BLaER1 treated with 17β-estradiol and CSF1 and Interleukin-3, amounts not matched to agents 10 nM and 100 nM (cell line): Measurements from ENCODE around the gene HDAC9.

Experiments
- H3K27ac ChIP-seq, 11 experiments: shearing (Covaris generic); formaldehyde crosslinking; 2 replicates each; pipeline ENCODE4 v1.8.1; 2022
- H3K27me3 ChIP-seq, 11 experiments: shearing (Covaris generic); formaldehyde crosslinking; 2 replicates each; pipeline ENCODE4 v1.8.1; 2022
- H3K36me3 ChIP-seq, 11 experiments: shearing (Covaris generic); formaldehyde crosslinking; 2 replicates each; pipeline ENCODE4 v1.8.1; 2022
- H3K4me1 ChIP-seq, 10 experiments: shearing (Covaris generic); formaldehyde crosslinking; 2 replicates each; pipeline ENCODE4 v1.8.1; 2022
- H3K4me2 ChIP-seq, 11 experiments: shearing (Covaris generic); formaldehyde crosslinking; 2 replicates each; pipeline ENCODE4 v1.8.1; 2022
- H3K4me3 ChIP-seq, 10 experiments: shearing (Covaris generic); formaldehyde crosslinking; 2 replicates each; pipeline ENCODE4 v1.8.1; 2022
- H3K9ac ChIP-seq, 11 experiments: shearing (Covaris generic); formaldehyde crosslinking; 2 replicates each; pipeline ENCODE4 v1.8.1; 2022
- H3K9me3 ChIP-seq, 11 experiments: shearing (Covaris generic); formaldehyde crosslinking; replicated peaks in 1 of 11; 2 replicates each; pipeline ENCODE4 v1.8.1; 2022
- H4K20me1 ChIP-seq, 11 experiments: shearing (Covaris generic); formaldehyde crosslinking; 2 replicates each; pipeline ENCODE4 v1.8.1; 2022
- Cebpa-rat ChIP-seq, 11 experiments: shearing (Covaris generic); IDR thresholded peaks; 2 replicates each; pipeline ENCODE4 v1.8.1; 2022

HDAC9 gene

GRCh38 chr7:18572154-18572553 is 76.6 kb downstream of the HDAC9 start:
- Histone ChIP-seq H3K9me3 (peaks cover 3 to 14% (median 9%) of the 10 kb centered on the region in 11 experiments; a peak in 11 of 22 replicates), H3K4me1 (peaks cover 16 to 64% (median 34%) of the 10 kb centered on the region in 10 experiments), H3K9ac (no peak overlapping the region; a peak in 1 of 22 replicates), H3K4me2 (peak overlapping the region in 9 of 11 experiments; percentile 44 to 78 (median 63); a peak in 14 of 22 replicates), H3K36me3 (peaks cover 0 to 16% (median 14%) of the 10 kb centered on the region in 11 experiments; a peak in 18 of 22 replicates), H4K20me1 (no peaks in the 10 kb centered on the region), H3K27me3 (no peaks in the 10 kb centered on the region), H3K4me3 (no peak overlapping the region), H3K27ac (peak overlapping the region in 1 of 11 experiments; percentile 69; a peak in 3 of 22 replicates)
- TF ChIP-seq Cebpa-rat (IDR thresholded peaks at IDR 0.05) = no peak

- H3K36me3 ChIP-seq = peaks cover 0 to 19% (median 14%) of the 10 kb centered on the region in 11 experiments; a peak in 18 of 22 replicates
- no peak for TF ChIP-seq Cebpa-rat (IDR thresholded peaks at IDR 0.05)
- H4K20me1 ChIP-seq = 0 out of 22 replicates have a peak, but pooled peaks cover 0 to under 1% (median 0%) of the 10 kb centered on the region in 11 experiments
- H3K4me3 ChIP-seq = peak overlapping the region in 1 of 10 experiments; percentile 32; a peak in 1 of 20 replicates
- peak overlapping the region in 3 of 11 experiments; percentile 5 to 69 (median 12); a peak in 5 of 22 replicates for H3K27ac ChIP-seq
- H3K9ac ChIP-seq = peak overlapping the region in 2 of 11 experiments; percentile 18 to 46; a peak in 2 of 22 replicates
- peaks cover 13 to 61% (median 30%) of the 10 kb centered on the region in 10 experiments for H3K4me1 ChIP-seq
- H3K9me3 ChIP-seq = peaks cover 3 to 14% (median 9%) of the 10 kb centered on the region in 11 experiments; a peak in 11 of 22 replicates
- no peaks in the 10 kb centered on the region for H3K27me3 ChIP-seq
- peak overlapping the region; percentile 44 to 78 (median 64); a peak in 20 of 22 replicates for H3K4me2 ChIP-seq
These were observed 77.3 kb downstream of the HDAC9 start for GRCh38 chr7:18572885-18573284.

- Histone ChIP-seq H3K9ac (peak overlapping the region in 2 of 11 experiments; percentile 16 to 18; a peak in 2 of 22 replicates), H3K9me3 (peaks cover 3 to 14% (median 9%) of the 10 kb centered on the region in 11 experiments; a peak in 11 of 22 replicates), H3K4me3 (0 out of 20 replicates have a peak overlapping the region, but pooled peaks of 1 of the 10 experiments have one; percentile 31), H4K20me1 (0 out of 22 replicates have a peak, but pooled peaks cover 0 to 6% (median 0%) of the 10 kb centered on the region in 11 experiments), H3K4me1 (peaks cover 13 to 61% (median 30%) of the 10 kb centered on the region in 10 experiments), H3K27ac (peak overlapping the region in 4 of 11 experiments; percentile 11 to 69 (median 39); a peak in 6 of 22 replicates), H3K27me3 (no peaks in the 10 kb centered on the region), H3K36me3 (peaks cover 0 to 25% (median 14%) of the 10 kb centered on the region in 11 experiments; a peak in 18 of 22 replicates), H3K4me2 (peak overlapping the region; percentile 44 to 78 (median 64))
- TF ChIP-seq Cebpa-rat (IDR thresholded peaks at IDR 0.05) = 0 out of 22 replicates have a peak, but pooled peaks of 2 of the 11 experiments have one; percentile 17 to 38
These were observed 78.1 kb downstream of the HDAC9 start for GRCh38 chr7:18573410-18574234.

DNA sequence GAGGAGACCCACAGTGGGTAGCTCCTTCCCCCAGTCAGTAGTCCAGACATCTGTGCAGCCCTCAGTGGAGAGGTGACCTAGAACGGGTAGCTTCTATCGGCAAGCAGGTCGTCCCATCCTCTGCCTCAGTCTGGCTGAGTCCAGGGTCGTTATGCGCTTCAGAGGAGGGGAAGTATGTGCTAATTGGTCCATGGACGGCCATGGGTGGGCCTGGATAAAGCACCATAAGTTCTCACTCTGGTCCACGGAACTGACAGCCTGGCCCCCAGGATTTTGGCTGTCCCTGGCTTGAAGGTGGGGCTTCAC is 78.6 kb downstream of the HDAC9 start:
- H3K27ac ChIP-seq = peak overlapping the region in 2 of 11 experiments; percentile 11 to 69; a peak in 3 of 22 replicates
- peaks cover 13 to 61% (median 30%) of the 10 kb centered on the region in 10 experiments for H3K4me1 ChIP-seq
- H3K4me2 ChIP-seq = peak overlapping the region in 2 of 11 experiments; percentile 54 to 78; a peak in 2 of 22 replicates
- no peak overlapping the region for H3K4me3 ChIP-seq
- no peak for TF ChIP-seq Cebpa-rat (IDR thresholded peaks at IDR 0.05)
- peaks cover 0 to 25% (median 14%) of the 10 kb centered on the region in 11 experiments; a peak in 18 of 22 replicates for H3K36me3 ChIP-seq
- H3K9me3 ChIP-seq = peaks cover 3 to 14% (median 9%) of the 10 kb centered on the region in 11 experiments; a peak in 11 of 22 replicates
- no peak overlapping the region for H3K9ac ChIP-seq
- no peaks in the 10 kb centered on the region for H3K27me3 ChIP-seq
- H4K20me1 ChIP-seq = 0 out of 22 replicates have a peak, but pooled peaks cover 0 to 6% (median 0%) of the 10 kb centered on the region in 11 experiments

GRCh38 chr7:18574676-18575075 is 79.1 kb downstream of the HDAC9 start:
- Histone ChIP-seq H3K9me3 (peaks cover 3 to 14% (median 9%) of the 10 kb centered on the region in 11 experiments; a peak in 11 of 22 replicates), H3K9ac (no peak overlapping the region), H3K36me3 (peaks cover 0 to 25% (median 14%) of the 10 kb centered on the region in 11 experiments; a peak in 18 of 22 replicates), H3K27ac (no peak overlapping the region; a peak in 1 of 22 replicates), H3K27me3 (no peaks in the 10 kb centered on the region), H3K4me2 (peak overlapping the region in 3 of 11 experiments; percentile 13 to 36 (median 25); a peak in 2 of 22 replicates), H4K20me1 (0 out of 22 replicates have a peak, but pooled peaks cover 0 to 6% (median 0%) of the 10 kb centered on the region in 11 experiments), H3K4me3 (no peak overlapping the region), H3K4me1 (peaks cover 13 to 61% (median 30%) of the 10 kb centered on the region in 10 experiments)
- no peak for TF ChIP-seq Cebpa-rat (IDR thresholded peaks at IDR 0.05)

DNA sequence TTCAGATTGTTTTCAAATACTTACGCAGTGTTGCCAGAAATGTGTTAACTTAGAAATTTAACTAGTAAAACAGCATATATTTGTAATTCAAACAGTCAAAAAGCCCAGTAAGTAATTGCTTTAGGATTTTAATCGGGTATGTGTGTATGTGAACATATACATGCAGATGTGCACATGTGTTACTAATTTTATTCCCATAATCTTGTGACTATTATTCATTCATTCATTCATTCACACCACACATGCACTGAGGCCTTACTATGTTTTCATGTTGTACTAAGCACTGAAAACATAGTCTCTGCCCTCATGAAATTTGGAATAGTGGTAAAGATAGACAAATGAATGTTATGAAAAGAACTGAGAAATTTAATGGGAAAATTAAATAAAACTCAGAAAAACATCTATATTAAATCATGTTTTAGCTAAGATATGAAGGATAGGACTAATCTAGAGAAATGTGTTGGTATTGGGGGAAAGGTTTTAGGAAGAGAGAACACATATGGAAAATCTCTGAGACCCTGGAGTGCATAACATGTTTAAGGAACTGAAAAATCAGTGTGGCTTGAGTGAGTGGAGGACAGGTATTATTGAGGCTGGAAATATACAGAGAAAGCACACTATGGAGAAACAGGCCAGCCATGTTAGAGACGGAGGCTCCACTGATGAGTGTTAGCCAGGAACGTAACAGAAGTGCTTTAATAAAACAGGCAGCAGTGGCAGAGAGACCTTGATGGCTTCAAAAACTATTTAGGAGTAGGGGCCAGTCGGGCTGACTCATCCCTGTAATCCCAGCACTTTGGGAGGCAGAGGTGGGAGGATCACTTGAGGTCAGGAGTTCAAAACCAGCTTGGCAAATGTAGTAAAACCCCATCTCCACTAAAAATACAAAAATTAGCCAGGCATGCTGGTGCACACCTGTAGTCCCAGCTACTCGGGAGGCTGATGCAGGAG is 80.3 kb downstream of the HDAC9 start:
- no peaks in the 10 kb centered on the region for H3K27me3 ChIP-seq
- H3K4me3 ChIP-seq = no peak overlapping the region
- no peak for TF ChIP-seq Cebpa-rat (IDR thresholded peaks at IDR 0.05)
- H3K9me3 ChIP-seq = peaks cover 3 to 14% (median 9%) of the 10 kb centered on the region in 11 experiments; a peak in 11 of 22 replicates
- H3K4me2 ChIP-seq = no peak overlapping the region
- H3K27ac ChIP-seq = no peak overlapping the region
- peaks cover 13 to 56% (median 29%) of the 10 kb centered on the region in 10 experiments for H3K4me1 ChIP-seq
- 0 out of 22 replicates have a peak, but pooled peaks cover 0 to 6% (median 0%) of the 10 kb centered on the region in 11 experiments for H4K20me1 ChIP-seq
- peaks cover 0 to 25% (median 14%) of the 10 kb centered on the region in 11 experiments; a peak in 18 of 22 replicates for H3K36me3 ChIP-seq
- H3K9ac ChIP-seq = no peak overlapping the region

DNA sequence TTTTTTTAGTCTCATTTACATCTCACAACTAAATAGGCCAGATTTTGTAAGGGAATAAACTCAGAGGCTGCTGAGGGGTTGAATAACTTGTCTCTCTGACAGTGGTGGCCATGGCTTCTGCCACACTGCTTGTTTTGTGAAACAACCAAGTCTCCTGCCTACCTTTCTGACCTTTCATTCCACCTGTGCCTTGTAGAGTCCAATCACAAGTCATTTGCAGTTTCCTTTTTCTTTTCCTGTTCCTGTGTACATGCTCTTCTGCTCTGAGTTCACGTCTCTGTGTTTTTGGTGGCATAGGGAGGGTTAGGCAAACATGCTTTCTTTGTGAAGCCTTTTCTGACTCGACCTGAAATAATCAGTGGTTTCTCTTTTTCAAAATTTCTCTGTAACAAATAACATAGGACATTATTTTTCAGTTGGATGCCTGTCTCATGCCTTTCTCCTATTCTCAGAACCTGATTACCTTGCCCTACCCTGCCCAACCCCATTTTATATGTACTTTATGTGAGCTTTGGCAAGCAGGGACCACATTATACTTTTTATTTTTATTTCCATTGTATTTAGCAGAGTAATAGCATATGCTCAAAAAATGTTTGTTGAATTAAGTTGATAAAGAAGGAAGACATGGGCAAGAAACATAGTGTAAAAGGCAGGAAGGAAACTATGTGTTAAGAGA is 81.7 kb downstream of the HDAC9 start:
- H3K27ac ChIP-seq = no peak overlapping the region
- TF ChIP-seq Cebpa-rat (IDR thresholded peaks at IDR 0.05) = no peak
- peak overlapping the region in 1 of 11 experiments; percentile 8; a peak in 2 of 22 replicates for H3K4me2 ChIP-seq
- no peaks in the 10 kb centered on the region for H3K27me3 ChIP-seq
- H3K9me3 ChIP-seq = peaks cover 3 to 14% (median 9%) of the 10 kb centered on the region in 11 experiments; a peak in 11 of 22 replicates
- 0 out of 22 replicates have a peak, but pooled peaks cover 0 to 6% (median 0%) of the 10 kb centered on the region in 11 experiments for H4K20me1 ChIP-seq
- H3K36me3 ChIP-seq = peaks cover 0 to 25% (median 14%) of the 10 kb centered on the region in 11 experiments; a peak in 18 of 22 replicates
- no peak overlapping the region for H3K9ac ChIP-seq
- peaks cover 13 to 44% (median 23%) of the 10 kb centered on the region in 10 experiments for H3K4me1 ChIP-seq
- no peak overlapping the region for H3K4me3 ChIP-seq
